HG02759 (cell line): ENCODE measurements around the gene CLIC6.

Experiments
- ATAC-seq: cut with Tn5 transposase; IDR thresholded peaks from one replicate; pipeline ENCODE4 v1.9.1; 2021; ENCODE audit warnings: mild to moderate bottlenecking, moderate library complexity; ENCODE audit not compliant: unreplicated experiment

CLIC6 gene

DNA sequence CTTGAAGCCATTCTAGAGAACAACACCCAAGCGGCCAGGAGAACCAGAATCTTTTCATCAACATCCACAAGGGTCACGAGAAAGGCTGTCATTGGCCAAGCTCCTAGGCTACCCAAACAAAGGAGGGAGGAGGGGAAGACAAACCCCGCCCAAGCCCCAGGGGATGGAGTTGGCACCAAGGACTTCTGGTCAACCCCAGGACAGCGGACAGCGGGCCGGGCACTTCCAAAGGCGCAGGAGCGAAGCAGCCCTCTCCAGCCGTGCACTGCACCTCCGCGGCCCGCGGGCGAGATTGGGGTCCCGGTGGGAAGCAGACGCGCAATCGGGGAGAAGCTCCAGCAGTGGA, at the start of gene CLIC6:
CLIC6 (plus strand) TSS at position 192 of the 346 bp plus-strand sequence. CDS start 395 bp downstream, outside the sequence.
- ATAC-seq = no peak

DNA sequence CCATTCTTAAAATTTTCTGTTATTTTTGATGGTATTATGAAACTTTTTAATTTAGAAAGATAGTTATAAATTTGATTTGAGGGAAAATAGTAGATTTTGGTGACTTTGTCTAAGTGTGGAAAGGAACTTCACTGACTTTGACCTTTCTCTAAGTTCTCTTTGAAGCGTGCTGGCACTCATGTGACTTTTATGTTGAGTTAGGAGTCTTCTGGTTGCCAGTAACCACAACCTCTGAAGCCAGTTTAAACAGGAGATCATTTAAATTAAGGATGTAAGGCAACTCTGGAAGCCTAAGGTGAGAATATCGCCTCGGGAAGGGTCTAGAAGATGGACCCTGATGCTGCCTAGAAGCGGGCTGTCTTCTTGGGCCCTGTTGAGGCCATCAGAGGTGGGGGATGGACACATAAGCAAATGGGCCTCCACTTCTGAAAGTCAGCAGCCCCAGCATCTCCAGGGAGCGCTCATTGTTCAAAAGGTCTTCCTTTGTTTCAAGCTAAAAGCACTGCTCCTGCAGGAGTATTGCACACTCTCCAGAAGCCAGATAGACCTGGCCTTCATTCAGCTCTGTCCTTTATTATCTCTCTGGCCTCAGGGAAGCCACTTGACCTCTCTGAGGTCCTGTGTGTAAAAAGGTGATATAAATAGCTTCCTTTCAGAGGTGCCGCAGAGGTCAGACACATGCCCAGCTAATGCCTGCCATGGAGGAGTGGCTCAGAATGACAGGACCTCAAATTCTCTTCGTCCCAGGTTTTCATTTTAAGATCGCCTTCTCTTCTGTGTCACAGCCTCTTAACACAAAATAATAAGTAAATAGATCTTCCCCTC, 48.7 kb upstream of the CLIC6 start:
- ATAC-seq = no peak

DNA sequence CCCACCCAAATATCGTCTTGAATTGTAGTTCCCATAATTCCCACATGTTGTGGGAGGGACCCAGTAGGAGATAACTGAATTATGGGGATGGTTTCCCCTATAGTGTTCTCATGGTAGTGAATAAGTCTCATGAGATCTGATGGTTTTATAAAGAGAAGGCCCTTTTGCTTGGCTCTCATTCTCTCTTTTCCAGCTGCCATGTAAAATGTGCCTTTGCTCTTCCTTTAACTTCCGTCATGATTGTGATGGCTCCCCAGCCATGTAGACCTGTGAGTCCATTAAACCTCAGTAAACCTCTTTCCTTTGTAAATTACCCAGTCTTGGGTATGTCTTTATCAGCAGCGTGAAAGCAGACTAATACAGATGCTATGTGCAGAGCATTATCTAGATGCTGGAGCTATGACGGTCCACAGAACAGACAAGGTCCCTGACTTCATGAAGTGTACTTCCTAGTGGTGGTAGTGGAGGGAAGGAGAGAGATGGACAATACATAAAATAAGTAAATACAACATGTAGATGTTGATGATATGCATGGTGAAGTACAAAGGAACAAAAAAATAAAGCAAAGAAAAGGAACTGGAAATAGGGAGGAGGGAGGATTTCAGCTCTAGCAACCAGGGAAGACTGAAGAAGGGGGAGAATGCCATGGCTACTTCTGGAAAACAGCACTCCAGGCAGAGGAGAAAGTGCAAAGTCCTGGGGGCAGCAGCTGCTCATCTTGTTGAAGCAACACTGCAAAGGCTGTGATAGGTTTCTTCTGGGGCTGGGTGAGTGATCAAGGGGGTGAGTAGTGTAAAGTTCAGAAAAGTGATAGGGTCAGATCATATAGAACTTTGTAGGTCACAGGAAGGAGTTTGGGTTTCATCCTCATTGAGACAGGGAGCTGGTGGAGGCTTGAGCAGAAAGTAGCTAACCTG, 47.1 kb upstream of the CLIC6 start:
- no peak for ATAC-seq

DNA sequence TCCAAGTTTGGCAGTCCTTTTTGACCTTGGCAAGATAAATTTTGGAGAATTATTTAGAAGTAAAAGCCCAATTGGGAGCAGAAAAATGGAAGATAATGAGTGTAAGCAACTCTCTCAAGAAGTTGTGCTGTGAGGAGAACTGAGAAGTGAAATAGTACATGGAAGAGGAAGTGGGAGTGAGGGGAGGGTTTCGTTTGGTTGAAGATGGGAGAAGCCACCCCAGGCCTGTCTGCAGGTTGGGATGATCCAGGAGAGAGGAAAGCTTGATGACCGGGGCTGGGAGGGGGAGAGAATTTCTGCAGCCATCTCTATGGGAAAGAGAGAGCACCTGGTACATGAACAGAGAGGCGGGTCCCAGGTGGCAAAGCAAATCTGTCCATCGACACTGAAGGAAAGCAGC, 45.3 kb upstream of the CLIC6 start:
- no peak for ATAC-seq

DNA sequence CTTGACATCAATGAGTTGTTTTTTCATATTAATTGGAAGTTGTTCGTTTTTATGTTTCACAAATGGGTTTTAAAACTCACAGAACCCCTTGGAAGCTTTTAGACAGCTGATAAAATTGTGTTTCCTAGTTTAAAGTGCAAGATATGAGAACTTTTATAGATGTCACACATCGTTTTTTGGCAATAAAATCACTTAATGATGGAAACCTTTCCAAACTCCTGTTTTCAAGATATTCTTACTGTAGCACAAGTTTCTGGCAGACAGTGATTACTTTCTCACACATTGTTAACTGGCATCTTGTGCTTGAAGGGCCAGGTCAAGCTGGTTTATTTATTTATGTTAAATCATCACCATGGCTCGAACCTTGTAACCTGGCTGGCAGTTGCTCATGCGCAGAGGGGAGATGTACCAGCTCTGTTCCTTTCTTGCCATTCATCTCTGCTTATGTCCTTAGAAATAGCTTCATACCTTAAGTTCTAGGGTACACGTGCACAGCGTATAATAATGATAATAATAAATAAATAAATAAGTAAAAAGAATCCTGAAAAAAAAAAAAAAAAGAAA, 43.7 kb upstream of the CLIC6 start:
- ATAC-seq = no peak

DNA sequence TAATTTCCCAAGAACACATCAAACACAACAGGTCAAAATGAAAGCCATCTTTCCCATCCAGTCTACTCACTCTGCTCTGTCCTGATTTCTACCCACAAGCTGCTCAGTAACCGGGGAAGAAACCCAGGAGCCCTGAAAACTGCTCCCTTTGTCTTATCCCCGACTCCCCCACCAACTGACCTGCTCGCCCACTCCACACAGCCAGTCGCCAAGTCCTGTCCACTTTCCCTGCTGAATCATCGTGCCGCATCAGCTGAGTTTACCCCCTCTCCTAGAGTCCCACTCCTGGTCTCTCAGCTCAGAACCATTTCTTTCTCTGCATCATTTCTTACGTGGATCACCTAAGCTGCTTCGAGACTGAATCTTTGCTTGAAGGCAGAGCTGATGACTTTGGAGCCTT, 42.7 kb upstream of the CLIC6 start:
- ATAC-seq = no peak

DNA sequence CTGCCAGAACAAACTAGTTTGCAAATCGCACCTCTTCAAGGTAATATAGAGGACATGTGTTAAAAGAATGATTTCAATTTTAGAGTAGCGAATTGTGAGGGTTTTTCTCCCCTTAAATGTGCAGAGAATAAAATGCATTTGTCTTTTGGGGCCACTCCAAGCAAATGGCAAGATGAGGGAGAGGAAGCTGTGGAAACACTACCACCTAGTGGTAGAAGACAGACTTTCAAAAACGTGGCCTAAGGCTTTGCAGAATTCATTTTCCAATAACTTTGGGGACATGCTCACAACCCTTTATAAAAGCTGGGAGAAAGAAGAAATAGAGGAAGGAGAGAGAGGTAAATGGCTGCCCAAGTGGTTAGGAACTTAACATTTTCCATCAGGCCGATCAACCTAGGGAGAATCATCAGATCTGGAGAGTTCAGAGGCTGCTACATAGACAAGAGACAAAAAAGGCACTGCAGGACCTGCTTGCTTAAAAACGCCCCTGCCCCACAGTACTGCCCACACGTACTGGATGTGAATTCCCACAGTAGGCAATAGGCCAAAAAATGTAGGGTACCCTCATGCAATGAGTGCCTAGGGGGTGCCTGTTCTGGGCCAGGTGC, 38.2 kb upstream of the CLIC6 start:
- ATAC-seq = no peak

DNA sequence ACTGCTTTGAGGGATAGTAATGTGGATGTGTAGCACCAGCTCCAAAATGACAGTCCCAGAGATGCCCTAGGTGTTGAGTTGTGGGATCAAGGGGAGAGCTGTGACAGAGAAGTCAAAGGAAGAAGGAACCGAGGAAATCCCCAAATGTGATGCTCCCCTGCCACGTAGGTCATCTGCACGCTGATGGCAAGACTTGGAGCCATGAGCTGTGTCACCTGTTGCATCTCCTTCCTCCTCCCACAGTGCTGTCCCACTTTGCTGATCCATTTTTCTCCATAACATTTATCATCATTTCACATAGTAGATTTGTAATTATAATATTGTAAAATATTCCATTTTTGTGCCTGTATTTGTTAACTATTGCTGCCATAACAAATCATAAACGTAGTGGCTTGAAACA, 36.3 kb upstream of the CLIC6 start:
- no peak for ATAC-seq

DNA sequence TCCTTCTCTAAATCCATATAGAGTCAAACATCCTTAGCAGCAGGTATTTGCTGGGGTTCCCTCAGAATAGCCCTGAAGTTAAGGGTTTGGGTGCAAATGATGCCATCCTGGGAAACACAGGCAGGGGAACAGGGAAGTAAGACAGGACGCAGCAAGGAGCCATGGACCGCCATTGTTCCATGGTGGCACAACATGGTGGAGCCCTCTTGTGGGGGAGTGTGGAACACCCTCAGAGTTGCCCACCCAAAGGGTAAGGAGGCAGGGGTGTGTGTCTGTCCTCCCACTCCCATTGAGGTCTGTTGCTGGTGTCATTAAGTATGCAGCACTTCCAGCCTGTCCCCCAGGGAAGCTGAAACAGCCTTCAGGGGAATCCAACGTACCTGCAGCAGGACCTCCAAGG, 33.5 kb upstream of the CLIC6 start:
- ATAC-seq = no peak

DNA sequence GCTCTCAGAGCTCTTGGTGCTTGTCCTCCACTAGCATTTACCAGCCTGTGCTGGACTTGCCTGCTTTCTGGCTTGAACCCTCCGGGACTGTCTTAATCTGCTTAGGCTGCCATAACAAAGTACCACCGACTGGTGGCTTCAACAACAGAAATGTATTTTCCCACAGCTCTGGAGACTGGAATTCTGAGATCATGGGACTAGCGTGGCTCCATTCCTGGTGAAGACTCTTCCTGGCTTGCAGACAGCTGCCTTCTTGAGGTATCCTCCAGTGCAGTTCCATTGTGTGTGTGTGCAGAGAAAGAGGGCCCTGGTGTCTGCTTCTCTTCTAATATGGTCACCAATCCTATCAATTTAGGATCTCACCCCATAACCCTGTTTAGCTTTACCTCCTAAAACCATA, 31.8 kb upstream of the CLIC6 start:
- no peak for ATAC-seq

DNA sequence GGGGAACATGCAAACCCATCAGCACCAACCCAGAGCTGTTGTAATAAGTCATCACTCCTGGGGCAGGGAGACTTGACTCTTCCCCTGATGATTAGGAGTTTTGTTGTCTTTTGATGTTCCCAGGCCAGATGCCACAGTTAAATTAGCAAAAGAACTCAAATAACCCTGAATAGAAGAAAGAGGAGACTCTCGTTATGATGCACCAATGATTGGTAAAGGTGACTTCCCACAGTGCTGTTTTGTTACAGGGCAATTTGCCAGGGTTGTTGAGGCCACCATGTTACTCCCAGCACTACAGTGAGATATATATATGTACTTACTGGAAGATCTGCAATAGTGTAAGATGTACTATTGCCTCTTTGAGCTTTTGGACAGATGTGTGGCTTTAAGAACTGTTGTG, 29.5 kb upstream of the CLIC6 start:
- ATAC-seq = no peak

DNA sequence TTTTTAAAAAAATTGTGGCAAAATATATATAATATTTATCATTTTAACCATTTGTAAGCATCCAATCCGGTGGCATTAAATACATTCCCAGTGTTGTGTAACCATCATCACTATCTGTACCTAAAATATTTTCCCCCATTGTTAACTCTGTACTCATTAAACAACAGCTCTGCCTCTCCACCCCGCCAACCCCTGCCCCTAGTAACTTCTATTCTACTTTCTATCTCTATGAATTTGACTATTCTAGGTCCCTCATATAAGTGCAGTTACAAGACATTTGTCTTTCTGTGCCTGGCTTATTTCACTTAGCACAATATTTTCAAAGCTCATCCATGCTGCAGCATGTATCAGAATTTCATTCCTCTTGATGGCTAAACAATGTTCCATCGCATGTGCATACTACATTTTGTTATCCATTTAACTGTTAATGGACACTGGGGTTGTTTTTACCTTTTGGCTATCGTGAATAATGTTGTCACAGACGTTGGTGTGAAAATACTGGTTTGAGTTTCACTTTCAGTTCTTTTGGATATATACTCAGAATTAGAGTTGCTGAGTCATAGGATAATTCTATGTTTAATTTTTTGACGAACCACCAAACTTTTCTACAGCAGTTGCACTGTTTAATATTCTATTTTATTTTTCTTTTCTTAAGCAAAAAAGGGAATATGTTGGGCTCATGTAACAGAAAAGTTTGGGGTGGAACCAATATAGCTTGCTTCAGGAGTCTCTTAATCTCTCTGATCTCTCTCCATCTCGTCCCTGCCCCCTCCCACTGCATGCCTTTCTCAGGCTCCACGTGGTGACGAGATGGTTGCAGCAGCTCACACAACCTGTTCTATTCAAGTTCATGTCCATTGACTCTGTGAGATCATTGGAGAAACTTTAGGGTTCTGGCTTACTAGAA, 28.7 kb upstream of the CLIC6 start:
- peak; percentile 35 for ATAC-seq

DNA sequence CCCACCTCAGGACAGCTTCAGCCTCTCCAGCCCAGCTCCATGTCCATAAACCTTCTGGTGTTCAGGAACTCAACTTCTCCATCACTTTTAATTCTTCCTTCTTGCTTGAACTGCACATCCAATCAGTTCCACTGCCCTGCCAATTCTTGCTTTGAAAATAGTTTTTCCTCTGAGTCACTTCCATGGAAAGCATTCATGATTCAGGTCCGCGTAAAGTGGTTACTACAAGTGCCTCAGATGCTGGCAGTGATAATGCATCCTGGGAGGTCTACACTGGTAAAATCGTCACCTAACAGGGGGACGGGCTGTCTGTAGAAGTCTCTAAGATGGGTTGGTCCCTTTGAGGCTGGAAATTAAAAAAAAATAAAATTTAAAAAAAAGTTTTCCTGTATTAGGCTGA, 27.9 kb upstream of the CLIC6 start:
- ATAC-seq = no peak

DNA sequence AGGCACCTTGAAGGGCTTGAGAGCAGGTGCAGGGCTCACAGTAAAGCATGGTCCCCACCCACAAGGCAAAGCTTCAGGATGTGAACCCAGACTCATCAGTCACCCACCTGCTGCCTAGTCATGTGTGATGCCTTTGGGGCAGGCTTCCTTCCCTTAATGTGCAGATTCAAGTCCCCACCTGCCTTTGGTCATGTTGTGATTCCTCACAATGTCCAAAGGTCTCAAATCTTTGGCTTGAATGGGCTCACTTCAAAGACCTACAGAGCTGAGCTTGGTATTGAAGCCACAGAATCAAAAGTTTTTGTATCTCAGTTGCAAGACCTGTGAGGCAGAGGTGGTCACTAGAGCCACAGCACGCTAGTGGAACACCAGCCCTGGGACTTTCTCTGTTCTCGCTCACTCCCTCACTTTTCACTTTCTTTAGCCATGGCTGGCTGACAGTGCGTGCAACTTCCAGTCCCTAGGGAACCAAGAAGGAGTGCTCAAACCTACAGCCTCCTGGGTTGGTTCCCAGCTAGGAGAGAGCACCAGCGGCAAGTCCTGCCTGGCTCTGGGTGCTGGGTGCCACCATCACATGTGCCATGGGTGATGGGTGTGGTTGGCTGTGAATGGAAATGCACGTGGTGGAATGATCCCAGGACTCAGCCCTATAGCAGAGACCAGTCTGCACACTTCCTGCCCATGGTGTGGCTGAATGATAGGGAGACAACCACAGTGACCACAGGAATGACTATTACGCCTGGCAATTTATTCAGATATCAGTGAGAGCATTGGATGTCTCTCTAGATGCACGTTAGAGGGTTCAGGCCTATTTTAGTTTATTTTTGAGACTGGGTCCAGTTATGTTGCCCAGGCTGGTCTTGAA, 26.4 kb upstream of the CLIC6 start:
- ATAC-seq = peak; percentile 62

DNA sequence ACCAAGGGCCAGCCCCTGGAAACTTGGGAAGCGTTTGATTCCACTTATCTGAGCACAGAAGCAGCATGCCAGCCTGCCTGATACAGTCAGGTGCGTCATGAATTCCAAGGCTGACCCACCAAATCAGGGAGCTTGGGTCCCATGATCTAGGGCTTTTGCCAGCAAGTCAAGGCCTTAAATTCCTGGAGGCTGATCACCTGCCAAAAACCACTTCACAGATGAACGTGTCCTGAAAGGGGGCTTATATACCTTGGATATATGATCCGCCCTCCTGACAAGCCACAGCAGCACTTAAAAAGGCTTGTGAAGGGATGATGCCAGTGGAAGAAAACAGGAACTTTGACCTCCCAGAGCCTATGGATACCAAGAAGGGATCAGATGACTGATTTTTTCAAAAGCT, 24.0 kb upstream of the CLIC6 start:
- ATAC-seq = no peak

DNA sequence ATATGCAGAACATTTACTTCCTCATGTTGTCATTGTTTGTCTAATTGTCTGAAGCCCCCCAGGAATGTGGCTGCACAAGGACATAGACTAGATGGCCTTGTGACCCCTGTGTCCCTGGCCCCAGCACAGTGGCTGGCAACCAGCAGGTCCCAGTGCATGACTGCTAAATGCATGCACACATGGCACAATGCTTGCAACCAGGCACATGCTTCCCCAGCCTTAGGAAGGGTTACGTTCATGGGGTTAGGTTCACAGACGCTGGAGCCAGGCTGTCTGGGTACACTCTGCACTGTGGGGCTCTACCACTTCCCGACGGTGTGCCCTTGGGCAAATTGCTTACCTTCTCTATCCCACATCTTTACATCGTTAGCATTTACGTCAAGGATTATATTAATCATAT, 21.2 kb upstream of the CLIC6 start:
- ATAC-seq = no peak

DNA sequence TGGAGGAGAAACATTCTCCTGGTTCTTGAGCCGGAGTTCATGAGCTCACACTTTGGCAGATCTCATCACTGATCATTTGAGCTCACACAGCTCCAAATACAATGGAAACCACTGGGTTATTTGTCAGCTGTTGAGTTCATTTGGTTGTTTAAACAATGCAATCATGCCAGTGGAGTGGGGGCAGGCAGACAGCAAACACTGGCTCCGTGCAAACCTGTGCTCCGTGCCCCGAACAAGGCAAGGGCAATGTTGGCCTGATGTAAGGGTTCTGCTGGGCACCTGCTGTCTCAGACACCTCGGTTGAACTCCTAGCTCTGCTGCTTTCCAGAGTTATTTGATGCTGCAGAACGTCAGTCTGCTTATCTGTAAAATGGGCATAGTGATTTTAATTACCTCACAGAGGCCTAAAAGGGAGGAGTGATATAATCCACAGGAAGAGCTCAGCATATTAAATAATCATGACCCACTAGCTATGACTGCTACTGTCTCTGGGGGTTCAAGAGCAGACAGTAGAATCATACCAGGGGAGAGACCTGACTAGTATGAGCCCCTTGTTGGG, 20.0 kb upstream of the CLIC6 start:
- ATAC-seq = no peak

DNA sequence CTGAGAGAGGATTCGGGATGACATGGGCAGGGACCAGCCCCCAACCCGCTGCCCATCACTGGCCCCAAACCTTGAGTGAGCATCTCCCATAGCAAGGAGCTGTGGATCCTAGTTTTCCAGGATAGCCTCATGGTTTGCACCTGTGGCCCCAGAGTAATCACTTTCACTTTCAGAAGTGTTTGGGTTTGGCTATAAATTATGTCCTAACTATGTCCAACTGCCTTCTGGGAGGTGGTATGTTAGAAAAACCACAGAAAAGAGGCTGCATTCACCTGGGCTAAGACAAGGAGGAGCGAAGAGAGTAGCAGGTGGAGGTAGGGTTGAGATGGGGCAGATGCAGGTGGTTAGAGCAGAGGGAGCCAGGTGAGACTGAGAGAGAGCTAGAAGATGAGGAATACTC, 19.4 kb upstream of the CLIC6 start:
- ATAC-seq = no peak

DNA sequence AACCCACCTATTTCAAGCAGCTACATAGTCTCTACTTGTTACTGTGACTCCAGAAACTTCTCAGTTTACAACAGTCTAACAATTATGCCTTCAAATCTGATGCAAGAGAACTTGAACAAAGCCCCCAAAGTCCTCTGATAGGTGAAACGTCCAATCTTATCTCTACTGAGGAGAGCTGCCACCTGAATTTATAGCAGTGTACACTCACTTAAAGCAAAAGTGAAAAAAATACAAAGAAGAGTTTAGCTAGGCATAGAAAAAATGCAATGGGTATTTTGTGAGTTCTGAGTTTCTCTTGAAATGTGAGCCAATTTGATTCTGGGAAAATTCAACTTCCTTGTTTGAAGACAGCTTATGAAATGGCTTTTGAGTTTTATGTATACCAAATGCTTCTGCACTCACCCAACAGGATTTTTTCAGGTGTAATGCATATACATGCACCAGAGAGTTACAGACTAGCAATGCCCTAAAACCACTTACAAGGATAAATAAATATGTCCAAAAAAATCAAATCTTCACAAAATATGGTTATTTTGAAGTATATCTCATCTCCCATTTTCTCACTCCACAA, 17.8 kb upstream of the CLIC6 start:
- ATAC-seq = no peak
